ENCODE data around the gene SDF4. TPM values are rescaled to one million over a fixed set of nuclear protein-coding genes. Genes with fewer than 3 reads are reported as not detected.

Gene SDF4
- total and polyA plus RNA-seq, 11 donors, result 102 to 212 (median 120) TPM

- TF ChIP-seq POLR2A (IDR thresholded peaks at IDR 0.05), result no peak
- TF ChIP-seq, protein P1, sequence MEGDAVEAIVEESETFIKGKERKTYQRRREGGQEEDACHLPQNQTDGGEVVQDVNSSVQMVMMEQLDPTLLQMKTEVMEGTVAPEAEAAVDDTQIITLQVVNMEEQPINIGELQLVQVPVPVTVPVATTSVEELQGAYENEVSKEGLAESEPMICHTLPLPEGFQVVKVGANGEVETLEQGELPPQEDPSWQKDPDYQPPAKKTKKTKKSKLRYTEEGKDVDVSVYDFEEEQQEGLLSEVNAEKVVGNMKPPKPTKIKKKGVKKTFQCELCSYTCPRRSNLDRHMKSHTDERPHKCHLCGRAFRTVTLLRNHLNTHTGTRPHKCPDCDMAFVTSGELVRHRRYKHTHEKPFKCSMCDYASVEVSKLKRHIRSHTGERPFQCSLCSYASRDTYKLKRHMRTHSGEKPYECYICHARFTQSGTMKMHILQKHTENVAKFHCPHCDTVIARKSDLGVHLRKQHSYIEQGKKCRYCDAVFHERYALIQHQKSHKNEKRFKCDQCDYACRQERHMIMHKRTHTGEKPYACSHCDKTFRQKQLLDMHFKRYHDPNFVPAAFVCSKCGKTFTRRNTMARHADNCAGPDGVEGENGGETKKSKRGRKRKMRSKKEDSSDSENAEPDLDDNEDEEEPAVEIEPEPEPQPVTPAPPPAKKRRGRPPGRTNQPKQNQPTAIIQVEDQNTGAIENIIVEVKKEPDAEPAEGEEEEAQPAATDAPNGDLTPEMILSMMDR (IDR thresholded peaks at IDR 0.05), result no peak
- intact Hi-C loops (cut with DNase I), result loop anchor here in 6 of 10 donors (2.0 to 10.0 kb wide), 5 partner anchors 40 to 115 kb away; partner anchors contain the start of genes UBE2J2 (in 3 of the 6) and C1orf159 (in 2 of the 6)
- peak within 1 kb of the TSS; percentile 92 to 99 (median 97) for H3K27ac ChIP-seq
- WGBS, 4 donors, result 3 to 20% (median 5%) methylated on average over 33 to 100 of the region's 100 CpGs
- H3K27me3 ChIP-seq, result peaks cover 0 to 3% (median 0%) of the 10 kb centered on the region in 9 donors
- H3K4me3 ChIP-seq, result peak within 1 kb of the TSS; percentile 81 to 100 (median 98)
- peaks cover 0 to 31% (median 15%) of the 10 kb centered on the region in 9 donors for H3K36me3 ChIP-seq
- peaks cover 8 to 56% (median 33%) of the 10 kb centered on the region in 12 donors for H3K4me1 ChIP-seq
- DNase-seq (no peak), ATAC-seq (no peak)
- no peaks in the 10 kb centered on the region for H3K9me3 ChIP-seq
These were observed 501 bp upstream of the SDF4 start, which contains the start of gene B3GALT6 for GRCh38 chr1:1232208-1232795. Gene B3GALT6, plus strand, starts transcription at chr1:1232237. Its CDS starts 42 bp downstream, at chr1:1232279.

- Histone ChIP-seq H3K27me3 (no peaks in the 10 kb centered on the region), H3K9me3 (no peaks in the 10 kb centered on the region), H3K4me3 (peak overlapping the region; percentile 81 to 100 (median 98)), H3K36me3 (peaks cover 0 to 44% (median 27%) of the 10 kb centered on the region in 9 donors), H3K4me1 (peaks cover 8 to 55% (median 31%) of the 10 kb centered on the region in 12 donors), H3K27ac (peak overlapping the region; percentile 92 to 99 (median 97))
- 10 to 11% (median 10%) methylated on average over 24 of the region's 24 CpGs for WGBS, 4 donors
- DNase-seq (no peak), ATAC-seq (peak in 2 of 4 donors; percentile 2 to 29)
- TF ChIP-seq POLR2A (IDR thresholded peaks at IDR 0.05), result no peak
- TF ChIP-seq, protein P1 (IDR thresholded peaks at IDR 0.05), result peak in 4 of 12 donors; percentile 13 to 15 (median 14)
- intact Hi-C loops (cut with DNase I), result loop anchor here in 6 of 10 donors (1.0 to 10.0 kb wide), 5 partner anchors 41 to 114 kb away; partner anchors contain the start of genes C1orf159 (in 2 of the 6) and UBE2J2 (in 2 of the 6)
These were observed 973 bp downstream of the SDF4 start for GRCh38 chr1:1230656-1231399.

DNA sequence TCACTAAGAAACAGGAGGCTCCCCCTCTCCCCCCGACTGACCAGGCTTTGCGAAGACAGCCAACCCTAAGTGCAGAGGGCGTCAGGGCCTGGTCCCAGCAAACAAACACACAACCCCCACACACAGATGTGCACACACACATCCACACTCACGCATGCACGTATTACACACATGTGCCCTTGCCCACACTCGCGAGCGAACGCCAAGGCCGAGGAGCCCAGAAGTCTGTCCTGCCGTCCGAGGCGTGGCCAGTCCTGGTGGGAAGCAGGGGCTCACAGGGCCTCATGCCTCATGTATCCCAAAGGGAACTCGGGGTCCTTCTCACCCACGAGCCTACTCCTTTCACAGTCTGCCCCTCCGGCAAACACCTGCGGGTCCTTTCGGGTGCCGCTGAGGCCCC lies 2.0 kb downstream of the SDF4 start:
- Histone ChIP-seq H3K9me3 (no peaks in the 10 kb centered on the region), H3K27me3 (no peaks in the 10 kb centered on the region), H3K4me3 (peak overlapping the region in 7 of 12 donors; percentile 8 to 100 (median 98)), H3K4me1 (peaks cover 8 to 65% (median 31%) of the 10 kb centered on the region in 12 donors), H3K36me3 (peaks cover 0 to 51% (median 33%) of the 10 kb centered on the region in 9 donors), H3K27ac (no peak overlapping the region)
- TF ChIP-seq, protein P1 (IDR thresholded peaks at IDR 0.05), result no peak
- TF ChIP-seq POLR2A (IDR thresholded peaks at IDR 0.05), result no peak
- ATAC-seq (no peak), DNase-seq (no peak)
- WGBS, 4 donors, result 83 to 88% (median 88%) methylated on average over 10 to 19 of the region's 19 CpGs
- intact Hi-C loops (cut with DNase I), result loop anchor here in 7 of 10 donors (5.0 to 10.0 kb wide), 4 partner anchors 43 to 112 kb away; partner anchors contain the start of genes C1orf159 (in 2 of the 7) and UBE2J2 (in 2 of the 7)

All from heart left ventricle (tissue), 16 donors.